PC-3 (cell line): ENCODE data around the gene DYNC1I1.

Experiments
- CTCF ChIP-seq: fragments of 300-600 bp; sonication (generic); conservative IDR thresholded peaks from 2 replicates; pipeline ENCODE4 v1.5.1; 2017; ENCODE audit warnings: antibody characterized with exemption, low read depth, mild to moderate bottlenecking, low read length
- EZH2 ChIP-seq: fragments of 300-600 bp; sonication (generic); IDR thresholded peaks from one replicate; pipeline ENCODE4 v1.6.1; 2017; ENCODE audit warnings: antibody characterized with exemption, mild to moderate bottlenecking, low read length; ENCODE audit not compliant: unreplicated experiment
- EZH2phosphoT487 ChIP-seq: fragments of 300-600 bp; sonication (generic); IDR thresholded peaks from 2 replicates; pipeline ENCODE4 v1.6.1; 2018; ENCODE audit warnings: mild to moderate bottlenecking, antibody characterized with exemption, low read length, borderline replicate concordance

DNA sequence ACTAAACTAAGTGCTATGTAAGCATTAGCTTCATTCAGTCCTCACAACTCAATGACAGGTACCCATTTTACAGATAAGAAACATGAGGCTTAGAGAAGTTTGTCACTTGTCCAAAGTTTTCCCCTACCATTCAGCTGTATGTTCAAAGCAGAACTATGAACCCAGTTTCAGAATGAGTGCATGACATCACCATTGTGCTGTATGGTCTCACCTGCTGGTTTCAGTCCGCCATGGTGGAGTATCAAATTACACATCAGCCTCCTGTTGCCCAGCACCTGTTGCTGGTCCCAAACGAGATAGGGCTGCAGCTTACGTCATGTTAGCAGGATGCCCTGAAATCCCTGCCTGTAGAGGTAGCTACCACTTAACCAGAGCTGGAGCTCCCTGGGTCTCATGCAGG is 95.0 kb downstream of the DYNC1I1 start:
- TF ChIP-seq CTCF: no peak
- TF ChIP-seq EZH2: no peak
- TF ChIP-seq EZH2phosphoT487: no peak
